NK-92 (cell line): ENCODE results near the gene EHMT1.

ENCODE experiments used
- DNase-seq: peaks from one replicate; lab custom pipeline; 2025; ENCODE audit not compliant: unreplicated experiment; lab: John Stamatoyannopoulos, UW

Gene EHMT1

GRCh38 chr9:137817236-137818200 is 198.7 kb downstream of the EHMT1 start:
- no peak for DNase-seq

GRCh38 chr9:137818286-137818685 is 199.5 kb downstream of the EHMT1 start:
- no peak for DNase-seq

GRCh38 chr9:137820161-137820855 is 201.5 kb downstream of the EHMT1 start:
- DNase-seq: no peak

GRCh38 chr9:137823986-137824771 is 205.4 kb downstream of the EHMT1 start:
- DNase-seq: no peak

- no peak for DNase-seq
Observed at GRCh38 chr9:137825324-137825989, 206.7 kb downstream of the EHMT1 start.

GRCh38 chr9:137827908-137828526 is 209.2 kb downstream of the EHMT1 start:
- DNase-seq: no peak

GRCh38 chr9:137828527-137829259 is 209.9 kb downstream of the EHMT1 start:
- no peak for DNase-seq

- DNase-seq: no peak
Observed at GRCh38 chr9:137829260-137829996, 210.6 kb downstream of the EHMT1 start.

GRCh38 chr9:137832191-137832700 is 213.4 kb downstream of the EHMT1 start:
- no peak for DNase-seq

- no peak for DNase-seq
Observed at GRCh38 chr9:137832830-137833590, 214.2 kb downstream of the EHMT1 start.

- DNase-seq: no peak
Observed at GRCh38 chr9:137833721-137834613, 215.2 kb downstream of the EHMT1 start.

- no peak for DNase-seq
Observed at GRCh38 chr9:137834846-137835546, 216.2 kb downstream of the EHMT1 start.

GRCh38 chr9:137836151-137836830 is 217.5 kb downstream of the EHMT1 start:
- DNase-seq: no peak

GRCh38 chr9:137836831-137837241 is 218.0 kb downstream of the EHMT1 start:
- DNase-seq: no peak

GRCh38 chr9:137837345-137838278 is 218.8 kb downstream of the EHMT1 start:
- no peak for DNase-seq
